Effector memory CD8-positive, alpha-beta T cell (primary cell): ENCODE measurements around the gene CPB1.

Experiments
- ATAC-seq: fragments of 150-1000 bp; cut with Tn5 transposase; replicated peaks from 2 replicates; pipeline ENCODE4 v1.10.0; 2021; ENCODE audit warnings: mild to moderate bottlenecking, moderate library complexity
- DNase-seq, 3 experiments: peaks; one replicate each; pipeline ENCODE4 v3.0.0; 2021
- H3K27ac Mint-ChIP-seq, 2 donors: one replicate each; pipeline ENCODE4 v1.8.0; 2022; ENCODE audit warnings: mild to moderate bottlenecking in 2 of 2, mixed read lengths in 2 of 2, moderate library complexity in 2 of 2
- H3K27me3 Mint-ChIP-seq, 2 donors: one replicate each; pipeline ENCODE4 v1.8.0; 2022; ENCODE audit warnings: mixed read lengths in 2 of 2
- H3K36me3 Mint-ChIP-seq: one replicate; pipeline ENCODE4 v1.8.0; 2022; ENCODE audit warnings: mild to moderate bottlenecking, moderate library complexity, mixed read lengths; ENCODE audit not compliant: insufficient read depth
- H3K4me1 Mint-ChIP-seq, 2 donors: one replicate each; pipeline ENCODE4 v1.8.0; 2022; ENCODE audit warnings: low read depth in 2 of 2, mixed read lengths in 2 of 2
- H3K4me3 Mint-ChIP-seq, 2 donors: one replicate each; pipeline ENCODE4 v1.8.0; 2022; ENCODE audit warnings: mild to moderate bottlenecking in 2 of 2, mixed read lengths in 2 of 2, moderate library complexity in 2 of 2
- H3K9me3 Mint-ChIP-seq, 2 donors: one replicate each; pipeline ENCODE4 v1.8.0; 2022; ENCODE audit warnings: mixed read lengths in 2 of 2

CPB1 gene

DNA sequence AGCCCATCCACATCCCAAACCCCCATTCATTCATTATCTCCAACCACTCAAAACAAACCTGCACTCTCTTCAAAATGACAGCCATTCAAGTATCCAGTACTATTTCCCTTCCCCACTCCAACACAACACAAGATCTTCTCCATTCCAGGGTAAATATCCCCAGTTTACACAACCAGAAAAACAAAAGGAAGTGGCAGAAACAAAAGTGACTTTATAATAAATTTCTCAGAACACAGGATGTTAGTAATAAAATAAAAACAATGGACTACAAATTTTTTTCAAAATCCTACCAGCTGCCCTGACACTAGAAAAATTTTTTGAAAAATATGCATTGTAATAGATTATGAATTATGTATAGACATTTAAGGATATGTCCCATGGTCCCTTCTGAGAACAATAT lies 51.6 kb downstream of the CPB1 start:
- no peak overlapping the region for H3K27ac Mint-ChIP-seq
- H3K36me3 Mint-ChIP-seq = no peaks in the 10 kb centered on the region
- no peak for DNase-seq
- no peak for ATAC-seq
- H3K9me3 Mint-ChIP-seq = no peaks in the 10 kb centered on the region
- peaks cover 19 to 32% of the 10 kb centered on the region in 2 donors for H3K27me3 Mint-ChIP-seq
- no peaks in the 10 kb centered on the region for H3K4me1 Mint-ChIP-seq
- H3K4me3 Mint-ChIP-seq = no peak overlapping the region

DNA sequence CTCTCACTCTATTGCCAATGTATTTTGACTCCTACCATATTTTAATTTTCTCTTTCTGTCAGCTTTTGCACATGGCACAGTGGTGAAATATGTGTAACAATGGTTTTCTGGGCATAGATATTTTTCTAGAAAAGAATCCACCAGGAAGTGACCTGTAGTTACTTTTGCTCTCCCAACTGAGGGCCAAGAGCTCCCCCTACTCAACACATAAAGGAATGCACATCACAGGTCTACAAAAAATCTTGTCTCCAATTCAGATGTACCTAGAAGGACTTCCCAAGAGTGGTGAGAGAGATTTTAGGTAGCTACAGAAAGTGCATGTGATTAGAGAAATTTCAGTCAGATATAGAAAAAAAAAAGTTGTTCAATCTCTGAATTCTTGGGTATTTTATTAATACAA lies 53.1 kb downstream of the CPB1 start:
- peaks cover 14 to 28% of the 10 kb centered on the region in 2 donors for H3K27me3 Mint-ChIP-seq
- H3K4me3 Mint-ChIP-seq = no peak overlapping the region
- H3K27ac Mint-ChIP-seq = no peak overlapping the region
- H3K9me3 Mint-ChIP-seq = no peaks in the 10 kb centered on the region
- DNase-seq = no peak
- no peaks in the 10 kb centered on the region for H3K4me1 Mint-ChIP-seq
- H3K36me3 Mint-ChIP-seq = no peaks in the 10 kb centered on the region
- no peak for ATAC-seq

DNA sequence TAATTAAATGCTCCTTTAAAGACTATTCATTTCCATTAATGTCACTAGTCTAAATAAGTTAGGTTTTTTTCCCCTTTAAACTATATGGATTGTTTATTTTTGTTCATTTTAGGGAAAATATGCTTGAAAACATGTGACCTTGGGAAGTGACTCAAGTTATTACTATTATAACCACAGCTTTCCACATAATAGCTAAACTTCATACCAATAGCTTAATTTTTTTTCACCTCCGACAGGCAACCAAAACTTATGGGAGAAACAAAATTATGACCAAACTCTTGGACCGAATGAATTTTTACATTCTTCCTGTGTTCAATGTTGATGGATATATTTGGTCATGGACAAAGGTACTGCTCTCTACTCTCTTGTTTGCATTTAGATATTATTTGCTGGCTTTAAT lies 53.7 kb downstream of the CPB1 start:
- H3K9me3 Mint-ChIP-seq = no peaks in the 10 kb centered on the region
- H3K27ac Mint-ChIP-seq = no peak overlapping the region
- DNase-seq (no peak), ATAC-seq (no peak)
- H3K4me1 Mint-ChIP-seq = no peaks in the 10 kb centered on the region
- no peaks in the 10 kb centered on the region for H3K36me3 Mint-ChIP-seq
- peaks cover 14 to 28% of the 10 kb centered on the region in 2 donors for H3K27me3 Mint-ChIP-seq
- no peak overlapping the region for H3K4me3 Mint-ChIP-seq

DNA sequence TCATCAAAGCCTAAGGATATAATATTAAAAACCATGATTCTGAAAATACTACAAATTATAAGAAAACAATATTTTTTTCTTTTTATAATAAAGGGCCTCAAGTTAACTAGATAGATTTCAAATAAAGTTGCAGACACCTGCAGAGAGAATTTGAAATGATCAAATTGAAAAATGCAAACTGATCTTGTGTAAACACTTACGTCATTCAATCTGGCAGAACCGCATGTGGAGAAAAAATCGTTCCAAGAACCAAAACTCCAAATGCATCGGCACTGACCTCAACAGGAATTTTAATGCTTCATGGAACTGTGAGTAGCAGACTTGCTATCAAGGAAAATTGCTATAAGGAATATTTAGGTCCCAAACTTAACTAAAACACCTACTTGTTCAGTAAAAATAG lies 54.7 kb downstream of the CPB1 start:
- no peaks in the 10 kb centered on the region for H3K4me1 Mint-ChIP-seq
- no peaks in the 10 kb centered on the region for H3K36me3 Mint-ChIP-seq
- no peaks in the 10 kb centered on the region for H3K9me3 Mint-ChIP-seq
- peaks cover 17 to 22% of the 10 kb centered on the region in 2 donors for H3K27me3 Mint-ChIP-seq
- no peak overlapping the region for H3K4me3 Mint-ChIP-seq
- DNase-seq (no peak), ATAC-seq (no peak)
- H3K27ac Mint-ChIP-seq = no peak overlapping the region

DNA sequence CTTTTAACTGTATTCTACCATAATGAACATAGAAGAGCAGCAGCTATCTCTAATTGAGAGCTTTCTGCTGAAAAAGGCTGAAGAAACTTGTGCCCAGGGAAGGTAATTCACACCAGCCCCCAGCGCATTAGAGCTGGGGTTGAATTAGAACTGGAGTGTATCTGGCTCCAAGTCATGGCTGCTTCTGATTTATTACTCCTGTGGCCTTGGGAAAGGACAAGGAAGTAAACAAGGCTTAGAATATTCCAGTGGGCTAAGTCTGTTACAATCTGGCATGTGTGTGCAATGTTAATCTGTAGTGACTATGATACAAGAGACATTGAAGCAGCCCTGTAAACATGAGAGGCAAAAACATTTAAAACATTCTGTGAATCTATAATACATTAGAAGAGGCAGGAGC lies 55.6 kb downstream of the CPB1 start:
- H3K27me3 Mint-ChIP-seq = peaks cover 15 to 23% of the 10 kb centered on the region in 2 donors
- H3K4me1 Mint-ChIP-seq = no peaks in the 10 kb centered on the region
- no peak for DNase-seq
- H3K27ac Mint-ChIP-seq = no peak overlapping the region
- no peaks in the 10 kb centered on the region for H3K9me3 Mint-ChIP-seq
- ATAC-seq = no peak
- no peaks in the 10 kb centered on the region for H3K36me3 Mint-ChIP-seq
- H3K4me3 Mint-ChIP-seq = no peak overlapping the region

DNA sequence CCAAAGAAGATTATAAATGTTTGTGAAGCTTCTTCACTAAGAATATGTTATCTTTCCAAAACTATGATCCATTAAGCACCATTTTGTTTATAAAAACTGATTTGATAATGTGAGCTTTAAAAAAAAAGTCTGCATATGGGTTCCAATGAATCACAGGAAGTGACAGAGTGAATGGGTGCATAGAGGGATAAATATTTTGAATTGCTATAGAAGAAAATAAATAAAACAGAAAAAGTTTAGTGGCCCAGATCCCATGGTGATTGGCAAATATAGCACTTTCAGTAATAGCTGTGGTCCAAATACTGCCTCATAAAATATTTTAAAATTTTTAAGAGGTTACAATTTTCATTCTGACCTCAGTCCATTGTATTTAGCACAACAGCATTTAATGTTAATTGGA lies 56.6 kb downstream of the CPB1 start:
- H3K4me1 Mint-ChIP-seq = no peaks in the 10 kb centered on the region
- no peak for ATAC-seq

DNA sequence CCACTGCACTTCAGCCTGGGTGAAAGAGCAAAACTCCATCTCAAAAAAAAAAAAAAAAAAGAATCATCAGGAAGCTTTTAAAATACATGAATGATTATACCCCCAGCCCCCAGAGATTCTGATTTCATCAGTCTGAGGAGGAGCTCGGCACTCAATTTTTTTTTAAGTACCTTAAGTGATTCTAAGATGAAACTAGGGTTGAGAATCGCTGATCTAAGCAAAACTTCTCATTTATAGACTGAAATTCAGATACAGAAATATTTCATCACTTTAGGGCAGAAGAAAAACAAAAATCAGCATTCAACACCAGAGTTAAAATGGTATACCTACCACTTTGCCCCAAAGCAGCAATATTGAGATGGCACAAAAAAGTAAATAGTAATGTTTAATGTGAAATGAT lies 62.2 kb downstream of the CPB1 start:
- H3K4me1 Mint-ChIP-seq = no peaks in the 10 kb centered on the region
- H3K9me3 Mint-ChIP-seq = no peaks in the 10 kb centered on the region
- H3K36me3 Mint-ChIP-seq = no peaks in the 10 kb centered on the region
- DNase-seq (no peak), ATAC-seq (no peak)
- H3K27ac Mint-ChIP-seq = no peak overlapping the region
- peaks cover 17 to 25% of the 10 kb centered on the region in 2 donors for H3K27me3 Mint-ChIP-seq
- H3K4me3 Mint-ChIP-seq = no peak overlapping the region

More for the DNA sequence above, 56.6 kb downstream of the CPB1 start:
- Mint-ChIP-seq H3K27ac (no peak overlapping the region), H3K9me3 (no peaks in the 10 kb centered on the region), H3K36me3 (no peaks in the 10 kb centered on the region), H3K27me3 (peaks cover 14 to 30% of the 10 kb centered on the region in 2 donors), H3K4me3 (no peak overlapping the region)
- no peak for DNase-seq

DNA sequence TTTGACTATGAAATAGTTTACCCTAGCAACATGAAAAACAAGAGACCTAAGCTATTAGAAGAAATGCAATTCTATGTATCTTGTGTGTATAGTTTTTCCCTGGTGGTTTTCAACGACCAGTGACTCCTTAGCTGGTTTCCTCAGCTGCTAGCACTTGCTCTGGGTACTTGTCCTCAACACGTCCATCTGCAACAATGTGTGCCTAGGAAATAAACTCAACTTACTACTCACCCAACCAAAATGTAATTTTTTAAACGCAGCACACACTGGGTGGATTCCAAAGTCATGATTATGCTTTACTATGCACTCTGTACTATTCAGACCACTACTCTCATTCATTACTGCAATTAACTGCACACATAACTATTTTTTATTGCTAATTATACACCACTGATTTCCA lies 68.5 kb downstream of the CPB1 start:
- Mint-ChIP-seq H3K9me3 (no peaks in the 10 kb centered on the region), H3K27ac (no peak overlapping the region), H3K27me3 (peaks cover 16 to 19% of the 10 kb centered on the region in 2 donors), H3K4me3 (no peak overlapping the region), H3K36me3 (peaks cover 3% of the 10 kb centered on the region), H3K4me1 (no peaks in the 10 kb centered on the region)
- DNase-seq (no peak), ATAC-seq (no peak)

DNA sequence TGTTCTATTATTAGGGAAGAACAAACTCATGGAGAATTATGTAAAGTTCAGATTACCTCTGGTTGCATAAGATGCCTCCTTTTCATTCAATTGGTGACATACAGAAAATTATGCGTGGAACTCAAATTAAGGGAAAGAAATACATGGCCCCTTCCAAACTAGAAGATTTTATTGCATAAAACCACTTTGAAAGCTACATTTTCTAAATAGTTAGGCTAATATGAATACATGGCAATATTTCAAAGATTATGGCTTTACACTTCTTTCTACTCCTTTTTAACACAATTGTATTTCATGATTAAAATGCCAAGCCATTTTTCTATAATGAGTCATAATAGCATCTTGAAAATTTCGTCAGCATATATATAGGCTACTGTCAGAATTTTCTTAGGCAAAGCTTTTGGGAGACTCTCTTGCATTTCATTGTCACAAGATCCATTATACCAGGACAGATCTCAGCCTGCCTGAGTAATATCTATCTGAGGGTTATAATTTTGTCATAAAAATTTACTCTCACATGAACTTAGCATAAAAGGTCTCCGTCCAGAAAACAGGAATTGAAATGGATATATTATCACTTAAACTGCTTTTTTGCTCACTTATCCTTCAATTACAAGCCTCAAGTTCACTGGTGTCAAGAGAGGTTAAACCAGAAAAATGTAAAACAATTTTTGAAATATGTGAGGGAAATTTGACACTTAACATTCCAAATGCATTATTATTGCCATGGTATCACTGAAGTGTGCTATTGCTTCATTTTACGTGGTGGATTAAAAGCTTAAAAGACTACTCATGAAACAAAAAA lies 74.6 kb downstream of the CPB1 start:
- ATAC-seq = no peak
- Mint-ChIP-seq H3K4me3 (no peak overlapping the region), H3K36me3 (peaks cover 3% of the 10 kb centered on the region), H3K27ac (no peak overlapping the region), H3K9me3 (no peaks in the 10 kb centered on the region), H3K27me3 (peaks cover 35 to 37% of the 10 kb centered on the region in 2 donors), H3K4me1 (no peaks in the 10 kb centered on the region)
- DNase-seq = no peak

DNA sequence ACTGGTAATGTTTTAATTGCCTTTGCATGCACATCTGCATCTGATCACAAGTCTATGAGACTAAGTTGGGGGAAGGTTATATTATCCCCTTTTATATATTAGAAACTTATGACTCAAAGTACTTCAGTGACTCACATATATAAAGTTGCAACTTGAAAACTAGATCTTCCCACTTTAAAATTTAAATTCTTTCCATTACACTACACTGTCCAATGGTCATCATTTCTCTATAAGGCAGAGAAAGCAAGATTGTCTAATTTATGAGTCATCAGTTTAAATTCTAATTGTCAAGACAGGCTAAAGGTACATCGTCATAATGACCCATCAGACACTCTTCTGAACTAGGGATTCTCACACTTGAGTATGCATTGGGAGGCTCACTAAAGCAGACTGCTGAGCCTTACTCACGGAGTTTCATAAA lies 75.4 kb downstream of the CPB1 start:
- DNase-seq = no peak
- H3K27ac Mint-ChIP-seq = no peak overlapping the region
- no peaks in the 10 kb centered on the region for H3K4me1 Mint-ChIP-seq
- H3K9me3 Mint-ChIP-seq = no peaks in the 10 kb centered on the region
- peaks cover 36 to 40% of the 10 kb centered on the region in 2 donors for H3K27me3 Mint-ChIP-seq
- no peak for ATAC-seq
- no peak overlapping the region for H3K4me3 Mint-ChIP-seq
- H3K36me3 Mint-ChIP-seq = peaks cover 3% of the 10 kb centered on the region

DNA sequence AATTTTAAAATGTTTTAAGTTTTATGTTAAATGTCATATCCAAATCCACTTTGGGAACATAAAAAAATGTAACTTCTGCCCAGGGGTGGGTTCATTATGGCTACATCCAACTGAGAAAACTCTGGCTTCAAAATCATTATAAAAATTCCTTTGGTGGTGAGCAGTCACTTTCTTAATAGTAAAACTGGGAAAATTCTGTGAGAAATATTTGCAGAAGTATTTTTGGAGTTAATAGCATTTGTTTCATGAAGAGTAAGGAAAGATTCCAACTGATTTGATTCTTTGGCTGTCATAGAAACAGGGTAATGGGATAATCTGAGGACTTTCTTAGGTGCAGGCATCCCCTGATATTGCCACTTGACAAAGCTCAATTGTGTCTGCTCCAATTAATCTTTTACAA lies 76.3 kb downstream of the CPB1 start:
- ATAC-seq (no peak), DNase-seq (no peak)
- Mint-ChIP-seq H3K27me3 (peaks cover 45 to 47% of the 10 kb centered on the region in 2 donors), H3K4me1 (no peaks in the 10 kb centered on the region), H3K36me3 (peaks cover 3% of the 10 kb centered on the region), H3K4me3 (no peak overlapping the region), H3K9me3 (no peaks in the 10 kb centered on the region), H3K27ac (no peak overlapping the region)

DNA sequence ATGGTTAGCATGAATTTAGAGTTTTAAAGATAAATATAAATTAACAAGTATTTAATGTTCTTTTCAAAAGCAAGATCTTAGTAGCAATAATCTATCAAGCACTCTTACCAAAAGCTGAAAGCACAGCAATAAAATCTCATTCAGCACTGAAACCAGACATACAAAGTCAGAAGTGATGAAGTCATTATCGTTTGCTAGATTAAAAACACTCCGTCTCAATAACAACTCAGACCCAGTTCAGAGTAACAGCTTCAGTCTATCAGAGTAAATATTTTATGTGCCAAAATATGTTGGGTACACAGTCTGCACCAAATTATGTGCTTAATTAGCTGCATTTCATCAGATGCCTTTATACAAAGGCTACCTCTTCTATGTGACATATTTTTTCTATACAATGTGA lies 79.1 kb downstream of the CPB1 start:
- no peak for ATAC-seq
- Mint-ChIP-seq H3K9me3 (no peaks in the 10 kb centered on the region), H3K27me3 (peaks cover 56 to 59% of the 10 kb centered on the region in 2 donors)

More for the DNA sequence above, 79.1 kb downstream of the CPB1 start:
- DNase-seq = no peak
- Mint-ChIP-seq H3K4me1 (no peaks in the 10 kb centered on the region), H3K27ac (no peak overlapping the region), H3K4me3 (no peak overlapping the region), H3K36me3 (peaks cover 2% of the 10 kb centered on the region)
